Measurements from ENCODE around the gene NMT1.

Gene NMT1

GRCh38 chr17:45073414-45074070 lies 12.4 kb downstream of the NMT1 start:
- Histone ChIP-seq H3K9me3 (ENCODE audit: control insufficient read depth, insufficient read depth, low read depth, low read length) (no peaks in the 10 kb centered on the region), H3K4me3 (ENCODE audit: low read depth, low read length) (no peak overlapping the region), H3K27ac (ENCODE audit: extremely low read depth, low read depth, low read length) (no peak overlapping the region), H3K4me1 (ENCODE audit: control insufficient read depth, insufficient read depth, low read length) (no peaks in the 10 kb centered on the region; the same call in 1 of the 2 replicates), H3K36me3 (ENCODE audit: control insufficient read depth in 2 of 2, insufficient read depth in 1 of 2, low read length in 2 of 2) (peaks cover 28 to 45% of the 10 kb centered on the region in 2 experiments; a peak in 2 of 3 replicates)
- ChIA-PET CTCF (interaction anchor here (0.6 to 1.4 kb wide), 6 partner anchors 16 to 153 kb away, joined by 3 to 4 read pairs (median 3); partner anchors contain the start of gene ACBD4), POLR2A (interaction anchor here (0.7 kb wide), 2 partner anchors 10 to 28 kb away, joined by 3 to 4 read pairs; no protein-coding TSS in a partner anchor)
- 0 out of 2 replicates have a peak, but pooled peaks have one; percentile 28 for TF ChIP-seq ZEB2 (tag by site-specific recombination; IDR thresholded peaks at IDR 0.05)
- no peak for TF ChIP-seq HOXA7 (CRISPR knock-in tag; IDR thresholded peaks at IDR 0.05; ENCODE audit: borderline replicate concordance)
- TF ChIP-seq INSM2 (tag by site-specific recombination; IDR thresholded peaks at IDR 0.05), result no peak
- TF ChIP-seq ZNF623 (tag by site-specific recombination; IDR thresholded peaks at IDR 0.05), result no peak
- TF ChIP-seq ZNF488 (tag by site-specific recombination; IDR thresholded peaks at IDR 0.05), result no peak
- 0 out of 2 replicates have a peak, but pooled peaks have one; percentile 37 for TF ChIP-seq ZNF324 (tag by site-specific recombination; IDR thresholded peaks at IDR 0.05)
- no peak for TF ChIP-seq ZBTB26 (tag by site-specific recombination; optimal IDR thresholded peaks at IDR 0.05)
- peak; percentile 43; the same call in 1 of the 2 replicates for TF ChIP-seq ATF2 (tag by site-specific recombination; IDR thresholded peaks at IDR 0.05; ENCODE audit: low read depth)
- TF ChIP-seq ZNF76 (tag by site-specific recombination; IDR thresholded peaks at IDR 0.05; ENCODE audit: borderline replicate concordance, low read depth), result no peak
- peak; percentile 40; the same call in 1 of the 2 replicates for TF ChIP-seq ZNF335 (tag by site-specific recombination; conservative IDR thresholded peaks at IDR 0.05)
- TF ChIP-seq PRDM6 (tag by site-specific recombination; IDR thresholded peaks at IDR 0.05), result peak; percentile 37; the same call in 1 of the 2 replicates
- no peak for TF ChIP-seq ZNF16 (tag by site-specific recombination; IDR thresholded peaks at IDR 0.05; ENCODE audit: low read depth)
- TF ChIP-seq PRDM10 (tag by site-specific recombination; IDR thresholded peaks at IDR 0.05), result 0 out of 2 replicates have a peak, but pooled peaks have one; percentile 42
- TF ChIP-seq ZIC2 (tag by site-specific recombination; IDR thresholded peaks at IDR 0.05), result 0 out of 2 replicates have a peak, but pooled peaks have one; percentile 32

Measured in HEK293 (cell line).